ENCODE measurements around the gene RPL32.

Gene RPL32

GRCh38 chr3:12841149-12841969, at the start of gene RPL32:
Gene RPL32 (minus strand): TSS chr3:12841565. CDS start chr3:12840237, 1,328 bp downstream.
- TF ChIP-seq YY1 (IDR thresholded peaks at IDR 0.05; ENCODE audit: low read depth) = peak; percentile 91
- TF ChIP-seq EGR1 (IDR thresholded peaks at IDR 0.05) = no peak
- no peak for TF ChIP-seq FOXM1 (IDR thresholded peaks at IDR 0.05; ENCODE audit: borderline replicate concordance, low read depth)
- TF ChIP-seq TCF12 (IDR thresholded peaks at IDR 0.05; ENCODE audit: low read depth) = peak; percentile 31; the same call in 1 of the 2 replicates
- TF ChIP-seq, protein P1, sequence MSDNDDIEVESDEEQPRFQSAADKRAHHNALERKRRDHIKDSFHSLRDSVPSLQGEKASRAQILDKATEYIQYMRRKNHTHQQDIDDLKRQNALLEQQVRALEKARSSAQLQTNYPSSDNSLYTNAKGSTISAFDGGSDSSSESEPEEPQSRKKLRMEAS (IDR thresholded peaks at IDR 0.05) = peak; percentile 98
- TF ChIP-seq TEAD4 (IDR thresholded peaks at IDR 0.05) = peak; percentile 32; the same call in 1 of the 2 replicates
- TF ChIP-seq TAF1 (IDR thresholded peaks at IDR 0.05; ENCODE audit: low read depth) = peak; percentile 97
- 0 out of 2 replicates have a peak, but pooled peaks have one; percentile 24 for TF ChIP-seq CEBPB (IDR thresholded peaks at IDR 0.05)
- 0 out of 2 replicates have a peak, but pooled peaks have one; percentile 6 for TF ChIP-seq NFIC (IDR thresholded peaks at IDR 0.05)
- TF ChIP-seq EP300 (IDR thresholded peaks at IDR 0.05; ENCODE audit: borderline replicate concordance) = 0 out of 2 replicates have a peak, but pooled peaks have one; percentile 7
- TF ChIP-seq, protein P2, sequence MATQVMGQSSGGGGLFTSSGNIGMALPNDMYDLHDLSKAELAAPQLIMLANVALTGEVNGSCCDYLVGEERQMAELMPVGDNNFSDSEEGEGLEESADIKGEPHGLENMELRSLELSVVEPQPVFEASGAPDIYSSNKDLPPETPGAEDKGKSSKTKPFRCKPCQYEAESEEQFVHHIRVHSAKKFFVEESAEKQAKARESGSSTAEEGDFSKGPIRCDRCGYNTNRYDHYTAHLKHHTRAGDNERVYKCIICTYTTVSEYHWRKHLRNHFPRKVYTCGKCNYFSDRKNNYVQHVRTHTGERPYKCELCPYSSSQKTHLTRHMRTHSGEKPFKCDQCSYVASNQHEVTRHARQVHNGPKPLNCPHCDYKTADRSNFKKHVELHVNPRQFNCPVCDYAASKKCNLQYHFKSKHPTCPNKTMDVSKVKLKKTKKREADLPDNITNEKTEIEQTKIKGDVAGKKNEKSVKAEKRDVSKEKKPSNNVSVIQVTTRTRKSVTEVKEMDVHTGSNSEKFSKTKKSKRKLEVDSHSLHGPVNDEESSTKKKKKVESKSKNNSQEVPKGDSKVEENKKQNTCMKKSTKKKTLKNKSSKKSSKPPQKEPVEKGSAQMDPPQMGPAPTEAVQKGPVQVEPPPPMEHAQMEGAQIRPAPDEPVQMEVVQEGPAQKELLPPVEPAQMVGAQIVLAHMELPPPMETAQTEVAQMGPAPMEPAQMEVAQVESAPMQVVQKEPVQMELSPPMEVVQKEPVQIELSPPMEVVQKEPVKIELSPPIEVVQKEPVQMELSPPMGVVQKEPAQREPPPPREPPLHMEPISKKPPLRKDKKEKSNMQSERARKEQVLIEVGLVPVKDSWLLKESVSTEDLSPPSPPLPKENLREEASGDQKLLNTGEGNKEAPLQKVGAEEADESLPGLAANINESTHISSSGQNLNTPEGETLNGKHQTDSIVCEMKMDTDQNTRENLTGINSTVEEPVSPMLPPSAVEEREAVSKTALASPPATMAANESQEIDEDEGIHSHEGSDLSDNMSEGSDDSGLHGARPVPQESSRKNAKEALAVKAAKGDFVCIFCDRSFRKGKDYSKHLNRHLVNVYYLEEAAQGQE (IDR thresholded peaks at IDR 0.05; ENCODE audit: low read depth) = peak; percentile 30; the same call in 1 of the 2 replicates
- TF ChIP-seq ZBTB7A (IDR thresholded peaks at IDR 0.05; ENCODE audit: low read depth) = no peak

DNA sequence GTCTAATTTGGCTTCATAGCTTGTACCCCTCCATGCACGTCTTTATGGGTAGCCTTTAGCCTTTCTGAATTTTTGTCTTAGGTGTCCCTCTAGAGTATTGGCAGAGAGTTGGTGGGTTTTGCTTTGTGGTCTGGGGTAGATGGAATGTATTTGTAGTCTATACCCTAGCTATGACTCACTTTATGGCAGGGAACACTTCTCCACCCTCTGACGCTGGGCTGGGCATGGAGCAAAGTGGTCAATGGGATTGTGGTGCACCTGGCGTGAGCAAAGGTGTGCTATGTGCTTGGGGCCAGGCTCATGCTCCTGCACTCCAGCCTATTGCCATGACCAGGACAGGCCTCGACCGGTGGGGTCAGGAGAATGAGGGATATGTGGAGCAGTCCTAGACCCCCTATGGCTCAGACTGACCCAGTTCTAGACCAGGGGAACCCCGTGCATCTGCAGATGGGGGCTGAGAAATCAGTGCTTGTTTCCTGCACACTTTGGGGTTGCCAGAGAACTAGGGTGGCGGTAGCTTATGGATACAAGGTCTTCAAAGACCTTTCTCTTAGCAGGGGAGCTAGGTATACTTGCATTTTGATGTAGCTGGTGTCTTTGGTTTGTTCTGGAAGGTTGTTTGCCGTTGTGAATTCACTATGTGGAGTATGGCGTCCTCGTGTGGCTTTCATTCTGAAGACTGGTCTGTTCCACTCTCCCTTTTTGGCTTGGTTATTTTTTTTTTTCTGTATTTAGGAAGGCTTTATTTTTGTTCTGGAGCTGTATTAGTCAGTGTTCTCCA, 49.4 kb upstream of the RPL32 start:
- TF ChIP-seq YY1 (IDR thresholded peaks at IDR 0.05; ENCODE audit: low read depth) (no peak), RAD21 (IDR thresholded peaks at IDR 0.05; ENCODE audit: low read depth) (no peak), TAF1 (IDR thresholded peaks at IDR 0.05; ENCODE audit: low read depth) (no peak), CREB1 (IDR thresholded peaks at IDR 0.05; ENCODE audit: low read depth) (no peak), FOXM1 (IDR thresholded peaks at IDR 0.05; ENCODE audit: borderline replicate concordance, low read depth) (no peak), CEBPB (IDR thresholded peaks at IDR 0.05) (no peak)
- TF ChIP-seq, protein P1 (IDR thresholded peaks at IDR 0.05) = no peak
- TF ChIP-seq, protein P2 (IDR thresholded peaks at IDR 0.05; ENCODE audit: low read depth) = no peak

GRCh38 chr3:12886736-12887135, 45.4 kb upstream of the RPL32 start:
- TF ChIP-seq, protein P2 (IDR thresholded peaks at IDR 0.05; ENCODE audit: low read depth) = no peak
- TF ChIP-seq TAF1 (IDR thresholded peaks at IDR 0.05; ENCODE audit: low read depth) = no peak

- TF ChIP-seq TEAD4 (IDR thresholded peaks at IDR 0.05) (no peak), TAF1 (IDR thresholded peaks at IDR 0.05; ENCODE audit: low read depth) (no peak), CEBPB (IDR thresholded peaks at IDR 0.05) (no peak), YY1 (IDR thresholded peaks at IDR 0.05; ENCODE audit: low read depth) (no peak), FOXM1 (IDR thresholded peaks at IDR 0.05; ENCODE audit: borderline replicate concordance, low read depth) (no peak), RAD21 (IDR thresholded peaks at IDR 0.05; ENCODE audit: low read depth) (no peak), NFIC (IDR thresholded peaks at IDR 0.05) (no peak), ZBTB7A (IDR thresholded peaks at IDR 0.05; ENCODE audit: low read depth) (no peak), TCF12 (IDR thresholded peaks at IDR 0.05; ENCODE audit: low read depth) (no peak)
- TF ChIP-seq, protein P2 (IDR thresholded peaks at IDR 0.05; ENCODE audit: low read depth) = no peak
Observed at GRCh38 chr3:12886106-12886679, 44.8 kb upstream of the RPL32 start.

Measured in Ishikawa (cell line).